ENCODE results near the gene PHLDA1. TPM values are rescaled to one million over a fixed set of nuclear protein-coding genes. Genes with fewer than 3 reads are reported as not detected.

Gene PHLDA1
- total RNA-seq (2014; rRNA removed; shearing (Covaris generic)), result 19.3 and 21.6 TPM in 2 replicates
- polyA plus RNA-seq (2016; fragmentation: Nextera tagmentation; extraction: Ambion mirVana), result 11.6 and 11.7 TPM in 2 replicates
- long read RNA-seq, full-length matches to known transcripts, result 14 of 15 reads
- long read RNA-seq, partial matches to known transcripts, result 0 of 15 reads
- long read RNA-seq, other reads (novel, unspliced or antisense), result 1 of 15 reads

GRCh38 chr12:76031414-76032042 is at the start of gene PHLDA1:
TSS of gene PHLDA1 (minus strand) at chr12:76031776.
- H2AFZ ChIP-seq, result peak within 1 kb of the TSS; percentile 0; the same call in 1 of the 2 replicates
- peaks cover 3% of the 10 kb centered on the region; the same call in 1 of the 2 replicates for H3K36me3 ChIP-seq (ENCODE audit: insufficient read depth)
- H3K4me1 ChIP-seq (ENCODE audit: insufficient read depth), result peaks cover 26% of the 10 kb centered on the region
- H3K9me2 ChIP-seq (ENCODE audit: insufficient read depth), result no peaks in the 10 kb centered on the region
- no peaks in the 10 kb centered on the region for H4K20me1 ChIP-seq (replicated peaks; ENCODE audit: insufficient read depth)
- H3K27ac ChIP-seq (ENCODE audit: low read depth), result peak within 1 kb of the TSS; percentile 80
- ATAC-seq (peak; percentile 72), DNase-seq (ENCODE audit: low spot score) (peak; percentile 93)
- H3K27me3 ChIP-seq (ENCODE audit: insufficient read depth), result peaks cover 16% of the 10 kb centered on the region
- Mint-ChIP-seq H3K36me3 (ENCODE audit: low read depth) (peaks cover 30% of the 10 kb centered on the region), H3K27me3 (ENCODE audit: insufficient read depth, low read depth, poor library complexity) (peaks cover 9% of the 10 kb centered on the region), H3K4me1 (peaks cover 36% of the 10 kb centered on the region), H3K9me3 (peaks cover 3% of the 10 kb centered on the region; the same call in 1 of the 3 replicates), H3K4me3 (peak within 1 kb of the TSS; percentile 94), H3K27ac (peak within 1 kb of the TSS; percentile 90)
- peaks cover 17% of the 10 kb centered on the region for H3K79me2 ChIP-seq (replicated peaks; ENCODE audit: insufficient read depth)
- peak within 1 kb of the TSS; percentile 80 for H3K4me3 ChIP-seq
- TF ChIP-seq REST (IDR thresholded peaks at IDR 0.05; ENCODE audit: unreplicated experiment) (peak; percentile 19), POLR2AphosphoS5 (IDR thresholded peaks at IDR 0.05; ENCODE audit: low read depth) (peak; percentile 59), ETS1 (IDR thresholded peaks at IDR 0.05) (no peak), CTCF (conservative IDR thresholded peaks at IDR 0.05; ENCODE audit: low read depth in 2 of 2) (peak in 1 of 2 experiments; percentile 56; a peak in 3 of 4 replicates)
- peak within 1 kb of the TSS; percentile 77 for H3K4me2 ChIP-seq
- H3F3A ChIP-seq (replicated peaks; ENCODE audit: low read depth), result no peaks in the 10 kb centered on the region

GRCh38 chr12:76080729-76081415 is 49.3 kb upstream of the PHLDA1 start:
- peaks cover 39% of the 10 kb centered on the region for H3K36me3 Mint-ChIP-seq (ENCODE audit: low read depth)
- peaks cover 10% of the 10 kb centered on the region for H3K27me3 Mint-ChIP-seq (ENCODE audit: insufficient read depth, low read depth, poor library complexity)
- peak overlapping the region; percentile 63; the same call in 1 of the 2 replicates for H3K27ac Mint-ChIP-seq
- peak; percentile 24 to 42 for TF ChIP-seq CTCF (conservative IDR thresholded peaks at IDR 0.05; ENCODE audit: low read depth in 2 of 2)
- no peak for TF ChIP-seq ETS1 (IDR thresholded peaks at IDR 0.05)
- TF ChIP-seq JUNB (IDR thresholded peaks at IDR 0.05; ENCODE audit: unreplicated experiment), result no peak
- Histone ChIP-seq H3K4me3 (peak overlapping the region; percentile 74), H4K20me1 (replicated peaks; ENCODE audit: insufficient read depth) (peaks cover 66% of the 10 kb centered on the region), H3K4me2 (peak overlapping the region; percentile 94), H3K36me3 (ENCODE audit: insufficient read depth) (no peaks in the 10 kb centered on the region), H3K4me1 (ENCODE audit: insufficient read depth) (peaks cover 48% of the 10 kb centered on the region), H3K79me2 (replicated peaks; ENCODE audit: insufficient read depth) (peaks cover 85% of the 10 kb centered on the region), H3F3A (replicated peaks; ENCODE audit: low read depth) (peaks cover 6% of the 10 kb centered on the region; the same call in 1 of the 2 replicates), H3K9me2 (ENCODE audit: insufficient read depth) (no peaks in the 10 kb centered on the region), H2AFZ (no peak overlapping the region), H3K27ac (ENCODE audit: low read depth) (no peak overlapping the region), H3K27me3 (ENCODE audit: insufficient read depth) (no peaks in the 10 kb centered on the region)
- H3K4me3 Mint-ChIP-seq, result peak overlapping the region; percentile 49; the same call in 2 of the 3 replicates
- peaks cover 57% of the 10 kb centered on the region for H3K4me1 Mint-ChIP-seq
- DNase-seq (ENCODE audit: low spot score) (peak; percentile 79), ATAC-seq (peak; percentile 6; the same call in 1 of the 3 replicates)
- no peaks in the 10 kb centered on the region; the same call in 2 of the 3 replicates for H3K9me3 Mint-ChIP-seq
